Activated T-cell treated with anti-CD3 and anti-CD28 coated beads for 1 hour (primary cell): ENCODE data around the gene BEX3.

Experiments
- DNase-seq: peaks from one replicate; pipeline ENCODE4 v3.0.0-alpha.2; 2020; ENCODE audit warnings: low read depth

Gene BEX3

DNA sequence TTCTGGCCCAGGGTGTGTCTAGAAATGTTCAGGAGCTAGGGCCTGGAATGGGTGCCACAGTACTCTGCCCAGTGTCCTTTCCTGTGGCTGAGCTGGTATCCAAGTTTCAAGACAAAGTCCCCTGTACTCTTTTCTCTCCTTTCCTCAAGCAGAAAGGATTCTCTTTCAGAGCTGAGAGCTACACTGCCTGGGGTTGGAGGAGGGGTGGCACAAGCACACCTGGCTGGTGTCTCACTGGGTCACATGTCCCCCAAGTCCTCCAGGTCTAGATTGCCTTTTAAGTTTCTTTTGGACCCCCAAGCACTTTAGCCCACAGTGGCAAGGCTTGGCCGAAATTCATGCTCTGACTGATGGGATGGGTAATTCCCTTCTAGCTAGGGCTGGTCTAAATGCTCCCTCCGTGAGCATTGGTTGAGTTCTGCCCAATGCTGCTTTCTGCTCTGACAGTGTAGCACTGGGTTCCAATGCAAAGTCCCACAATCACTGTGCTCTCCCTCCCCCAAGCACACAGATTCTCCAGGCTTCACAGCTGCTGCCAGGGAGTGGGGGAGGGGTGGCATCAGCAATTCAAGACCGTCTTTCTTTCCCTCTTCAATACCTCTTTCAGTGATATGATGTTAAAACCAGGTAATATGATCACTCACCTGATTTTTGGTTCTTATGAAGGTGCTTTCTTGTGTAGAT is 47.8 kb downstream of the BEX3 start:
- DNase-seq = no peak
